Memory B cell (primary cell): Measurements from ENCODE around the gene CHAC1.

Source experiments
- ATAC-seq: fragments of 150-1000 bp; cut with Tn5 transposase; 2 replicates; pipeline ENCODE4 v1.10.0; 2021; ENCODE audit warnings: low read depth, mild to moderate bottlenecking, moderate library complexity
- DNase-seq, 2 donors: peaks; one replicate each; pipeline ENCODE4 v3.0.0; 2022; ENCODE audit warnings: low spot score in 2 of 2
- H3K27ac Mint-ChIP-seq: one replicate; pipeline ENCODE4 v1.8.0; 2022; ENCODE audit warnings: mild to moderate bottlenecking, moderate library complexity, mixed read lengths
- H3K27me3 Mint-ChIP-seq: one replicate; pipeline ENCODE4 v1.8.0; 2022; ENCODE audit warnings: mixed read lengths
- H3K36me3 Mint-ChIP-seq: one replicate; pipeline ENCODE4 v1.8.0; 2022; ENCODE audit warnings: mild to moderate bottlenecking, mixed read lengths
- H3K4me1 Mint-ChIP-seq: one replicate; pipeline ENCODE4 v1.8.0; 2022; ENCODE audit warnings: mixed read lengths
- H3K4me3 Mint-ChIP-seq: one replicate; pipeline ENCODE4 v1.8.0; 2022; ENCODE audit warnings: mild to moderate bottlenecking, moderate library complexity, mixed read lengths
- H3K9me3 Mint-ChIP-seq: one replicate; pipeline ENCODE4 v1.8.0; 2022; ENCODE audit warnings: mixed read lengths

The CHAC1 gene

GRCh38 chr15:40938536-40938870 lies 14.8 kb upstream of the CHAC1 start:
- peaks cover 1% of the 10 kb centered on the region for H3K27me3 Mint-ChIP-seq
- peaks cover 20% of the 10 kb centered on the region for H3K4me1 Mint-ChIP-seq
- DNase-seq (no peak), ATAC-seq (no peak)
- no peaks in the 10 kb centered on the region for H3K36me3 Mint-ChIP-seq
- H3K27ac Mint-ChIP-seq: no peak overlapping the region
- H3K4me3 Mint-ChIP-seq: no peak overlapping the region
- no peaks in the 10 kb centered on the region for H3K9me3 Mint-ChIP-seq

- Mint-ChIP-seq H3K27ac (peak overlapping the region; percentile 53), H3K36me3 (no peaks in the 10 kb centered on the region), H3K9me3 (no peaks in the 10 kb centered on the region), H3K27me3 (no peaks in the 10 kb centered on the region), H3K4me3 (peak overlapping the region; percentile 45), H3K4me1 (peaks cover 19% of the 10 kb centered on the region)
- ATAC-seq (no peak), DNase-seq (no peak)
Measured at GRCh38 chr15:40940296-40940801, 12.9 kb upstream of the CHAC1 start.

GRCh38 chr15:40941068-40941527 lies 12.2 kb upstream of the CHAC1 start:
- ATAC-seq: no peak
- H3K27ac Mint-ChIP-seq: no peak overlapping the region
- peak overlapping the region; percentile 66 for H3K4me3 Mint-ChIP-seq

GRCh38 chr15:40941528-40942336 lies 11.5 kb upstream of the CHAC1 start:
- Mint-ChIP-seq H3K4me3 (peak overlapping the region; percentile 75), H3K9me3 (no peaks in the 10 kb centered on the region), H3K27me3 (peaks cover 1% of the 10 kb centered on the region), H3K4me1 (peaks cover 19% of the 10 kb centered on the region), H3K36me3 (no peaks in the 10 kb centered on the region), H3K27ac (peak overlapping the region; percentile 63)
- DNase-seq: peak; percentile 59 to 76
- ATAC-seq: peak; percentile 73

More at GRCh38 chr15:40941068-40941527, 12.2 kb upstream of the CHAC1 start:
- peaks cover 1% of the 10 kb centered on the region for H3K27me3 Mint-ChIP-seq
- DNase-seq: no peak
- H3K36me3 Mint-ChIP-seq: no peaks in the 10 kb centered on the region
- H3K4me1 Mint-ChIP-seq: peaks cover 19% of the 10 kb centered on the region
- H3K9me3 Mint-ChIP-seq: no peaks in the 10 kb centered on the region

GRCh38 chr15:40942337-40942854 lies 10.9 kb upstream of the CHAC1 start:
- peak overlapping the region; percentile 63 for H3K27ac Mint-ChIP-seq
- peaks cover 1% of the 10 kb centered on the region for H3K27me3 Mint-ChIP-seq
- no peaks in the 10 kb centered on the region for H3K36me3 Mint-ChIP-seq
- DNase-seq (no peak), ATAC-seq (no peak)
- peaks cover 19% of the 10 kb centered on the region for H3K4me1 Mint-ChIP-seq
- H3K4me3 Mint-ChIP-seq: peak overlapping the region; percentile 75
- H3K9me3 Mint-ChIP-seq: no peaks in the 10 kb centered on the region

GRCh38 chr15:40942878-40943277 lies 10.4 kb upstream of the CHAC1 start:
- H3K36me3 Mint-ChIP-seq: no peaks in the 10 kb centered on the region
- H3K27ac Mint-ChIP-seq: peak overlapping the region; percentile 63
- no peak for ATAC-seq
- peaks cover 18% of the 10 kb centered on the region for H3K4me1 Mint-ChIP-seq
- H3K9me3 Mint-ChIP-seq: no peaks in the 10 kb centered on the region
- no peak for DNase-seq
- peak overlapping the region; percentile 75 for H3K4me3 Mint-ChIP-seq
- peaks cover 1% of the 10 kb centered on the region for H3K27me3 Mint-ChIP-seq

- peaks cover 16% of the 10 kb centered on the region for H3K4me1 Mint-ChIP-seq
- peaks cover 3% of the 10 kb centered on the region for H3K27me3 Mint-ChIP-seq
- no peaks in the 10 kb centered on the region for H3K36me3 Mint-ChIP-seq
- H3K27ac Mint-ChIP-seq: no peak overlapping the region
- H3K4me3 Mint-ChIP-seq: peak overlapping the region; percentile 41
- DNase-seq: no peak
- H3K9me3 Mint-ChIP-seq: no peaks in the 10 kb centered on the region
- no peak for ATAC-seq
Measured at GRCh38 chr15:40943764-40944365, 9.4 kb upstream of the CHAC1 start.

GRCh38 chr15:40944510-40945296 lies 8.6 kb upstream of the CHAC1 start:
- Mint-ChIP-seq H3K4me1 (peaks cover 16% of the 10 kb centered on the region), H3K4me3 (peak overlapping the region; percentile 61), H3K27ac (no peak overlapping the region), H3K9me3 (no peaks in the 10 kb centered on the region), H3K27me3 (peaks cover 7% of the 10 kb centered on the region), H3K36me3 (no peaks in the 10 kb centered on the region)
- DNase-seq (no peak), ATAC-seq (no peak)

GRCh38 chr15:40948706-40949473 lies 4.4 kb upstream of the CHAC1 start:
- ATAC-seq: no peak
- no peaks in the 10 kb centered on the region for H3K36me3 Mint-ChIP-seq
- DNase-seq: no peak
- H3K27ac Mint-ChIP-seq: no peak overlapping the region
- no peak overlapping the region for H3K4me3 Mint-ChIP-seq
- H3K9me3 Mint-ChIP-seq: no peaks in the 10 kb centered on the region
- peaks cover 11% of the 10 kb centered on the region for H3K4me1 Mint-ChIP-seq
- H3K27me3 Mint-ChIP-seq: peaks cover 8% of the 10 kb centered on the region

GRCh38 chr15:40949756-40950207 lies 3.5 kb upstream of the CHAC1 start:
- peaks cover 16% of the 10 kb centered on the region for H3K4me1 Mint-ChIP-seq
- DNase-seq (no peak), ATAC-seq (no peak)
- no peak overlapping the region for H3K27ac Mint-ChIP-seq
- no peaks in the 10 kb centered on the region for H3K9me3 Mint-ChIP-seq
- no peak overlapping the region for H3K4me3 Mint-ChIP-seq
- peaks cover 8% of the 10 kb centered on the region for H3K27me3 Mint-ChIP-seq
- H3K36me3 Mint-ChIP-seq: no peaks in the 10 kb centered on the region

GRCh38 chr15:40951764-40952163 lies 1.5 kb upstream of the CHAC1 start:
- Mint-ChIP-seq H3K36me3 (no peaks in the 10 kb centered on the region), H3K4me3 (peak overlapping the region; percentile 19), H3K27ac (no peak overlapping the region), H3K27me3 (peaks cover 7% of the 10 kb centered on the region), H3K4me1 (peaks cover 16% of the 10 kb centered on the region), H3K9me3 (no peaks in the 10 kb centered on the region)
- no peak for ATAC-seq
- DNase-seq: no peak

GRCh38 chr15:40952301-40952900 lies 870 bp upstream of the CHAC1 start:
- Mint-ChIP-seq H3K36me3 (no peaks in the 10 kb centered on the region), H3K4me1 (peaks cover 16% of the 10 kb centered on the region), H3K27ac (no peak overlapping the region), H3K9me3 (no peaks in the 10 kb centered on the region), H3K4me3 (peak overlapping the region; percentile 91), H3K27me3 (peaks cover 7% of the 10 kb centered on the region)
- ATAC-seq: no peak
- no peak for DNase-seq

GRCh38 chr15:40953713-40954074 lies 423 bp downstream of the CHAC1 start:
- Mint-ChIP-seq H3K9me3 (no peaks in the 10 kb centered on the region), H3K27ac (peak overlapping the region; percentile 58), H3K36me3 (no peaks in the 10 kb centered on the region), H3K27me3 (peaks cover 7% of the 10 kb centered on the region), H3K4me3 (peak overlapping the region; percentile 91), H3K4me1 (peaks cover 16% of the 10 kb centered on the region)
- no peak for DNase-seq
- ATAC-seq: no peak
